Stimulated activated naive CD4-positive, alpha-beta T cell treated with Interleukin-2 at 50 U/mL for 16 hours (primary cell): ENCODE measurements around the gene CD69.

Experiments
- DNase-seq: peaks from one replicate; lab custom pipeline; 2025; lab: John Stamatoyannopoulos, UW

CD69 gene

GRCh38 chr12:9760699-9761418, at the start of gene CD69:
CD69 (minus strand) TSS chr12:9760901; CDS start chr12:9760820, 81 bp downstream.
- DNase-seq = peak; percentile 70

- DNase-seq = no peak
These were observed 49.2 kb upstream of the CD69 start for GRCh38 chr12:9809866-9810265.

- no peak for DNase-seq
These were observed 48.6 kb upstream of the CD69 start for GRCh38 chr12:9809338-9809737.

DNA sequence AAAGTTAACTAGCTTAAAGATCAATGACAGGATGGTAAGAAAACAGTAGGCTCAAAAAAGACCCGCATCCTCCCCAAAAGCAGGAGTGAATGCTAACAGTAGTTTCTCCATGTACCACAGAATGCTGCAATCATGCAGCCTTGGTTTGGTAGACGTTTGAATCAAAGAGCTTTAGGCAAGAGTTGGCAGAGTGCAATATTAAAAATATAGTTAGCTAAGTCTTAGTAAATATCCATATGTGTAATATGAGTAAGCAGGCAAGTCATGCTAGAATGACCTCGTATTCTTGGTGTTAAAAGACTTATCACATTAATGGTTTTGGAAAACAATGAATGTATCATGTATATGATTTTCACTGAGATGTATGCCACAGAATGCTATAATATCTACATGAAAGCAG, 47.8 kb upstream of the CD69 start:
- no peak for DNase-seq

- DNase-seq = no peak
These were observed 46.0 kb upstream of the CD69 start for GRCh38 chr12:9806714-9807113.

- no peak for DNase-seq
These were observed 45.2 kb upstream of the CD69 start for GRCh38 chr12:9805883-9806282.

GRCh38 chr12:9799961-9800360, 39.3 kb upstream of the CD69 start:
- DNase-seq = no peak

DNA sequence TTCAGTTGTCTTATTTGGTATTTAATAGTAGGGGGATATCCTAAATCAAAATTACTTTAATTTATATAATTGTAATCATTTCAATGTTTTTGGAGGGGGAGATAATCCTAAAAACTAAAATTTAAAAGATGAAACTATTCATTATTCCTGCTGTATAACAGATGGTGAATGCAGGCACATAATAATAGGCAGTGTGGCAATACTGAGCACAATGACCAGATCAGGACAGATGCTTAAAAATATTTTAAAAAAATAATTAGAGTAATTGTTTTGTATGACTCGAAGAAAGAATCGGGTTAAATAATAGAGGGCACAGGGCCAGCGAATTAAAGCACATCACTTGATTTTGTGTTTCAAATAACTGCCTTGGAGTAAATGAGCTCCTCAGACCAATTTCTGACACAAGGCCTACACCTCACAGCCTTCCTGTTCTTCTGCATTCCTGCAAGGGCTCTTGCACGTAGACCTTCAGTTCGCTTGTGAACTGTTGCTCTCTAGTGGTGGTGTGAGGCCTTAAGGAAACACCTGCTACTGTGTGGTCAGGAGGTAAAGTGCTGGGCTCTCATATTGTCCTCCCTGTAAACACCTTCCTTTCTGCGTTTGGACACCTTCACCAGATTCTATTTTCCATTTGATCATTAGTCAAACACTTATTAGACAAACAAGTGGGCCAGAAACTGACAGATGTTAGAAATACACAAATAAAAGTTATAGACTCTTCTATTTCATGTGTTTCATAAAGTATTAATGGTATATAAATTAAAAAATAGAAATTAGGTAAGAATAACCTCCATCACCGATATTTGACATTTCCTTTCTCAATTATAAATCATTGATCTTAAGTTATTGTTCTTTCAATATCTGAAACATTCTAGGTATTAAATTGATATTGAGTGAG, 37.3 kb upstream of the CD69 start:
- peak; percentile 50 for DNase-seq

DNA sequence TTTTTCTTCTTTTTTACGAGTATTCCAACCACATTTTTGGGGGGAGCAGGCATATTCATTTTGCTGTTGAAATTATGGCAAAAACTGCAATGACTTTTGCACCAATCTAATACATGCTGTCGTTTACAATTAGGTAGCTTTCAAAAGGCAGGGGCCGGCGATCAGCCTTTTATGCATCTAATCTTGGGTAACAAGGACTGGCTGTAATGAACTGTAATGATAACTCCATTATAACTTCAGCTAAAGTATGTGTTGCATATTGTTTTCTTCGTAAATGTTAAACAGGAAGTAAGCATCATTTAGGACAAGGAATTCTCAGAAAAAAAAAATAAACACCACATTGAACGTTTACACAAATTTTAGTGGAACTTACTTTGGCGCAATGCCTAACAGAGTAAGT, 36.3 kb upstream of the CD69 start:
- DNase-seq = no peak

GRCh38 chr12:9796346-9796745, 35.6 kb upstream of the CD69 start:
- DNase-seq = no peak

GRCh38 chr12:9795945-9796344, 35.2 kb upstream of the CD69 start:
- DNase-seq = no peak

- DNase-seq = no peak
These were observed 33.9 kb upstream of the CD69 start for GRCh38 chr12:9794484-9795093.

- no peak for DNase-seq
These were observed 33.2 kb upstream of the CD69 start for GRCh38 chr12:9793779-9794395.

DNA sequence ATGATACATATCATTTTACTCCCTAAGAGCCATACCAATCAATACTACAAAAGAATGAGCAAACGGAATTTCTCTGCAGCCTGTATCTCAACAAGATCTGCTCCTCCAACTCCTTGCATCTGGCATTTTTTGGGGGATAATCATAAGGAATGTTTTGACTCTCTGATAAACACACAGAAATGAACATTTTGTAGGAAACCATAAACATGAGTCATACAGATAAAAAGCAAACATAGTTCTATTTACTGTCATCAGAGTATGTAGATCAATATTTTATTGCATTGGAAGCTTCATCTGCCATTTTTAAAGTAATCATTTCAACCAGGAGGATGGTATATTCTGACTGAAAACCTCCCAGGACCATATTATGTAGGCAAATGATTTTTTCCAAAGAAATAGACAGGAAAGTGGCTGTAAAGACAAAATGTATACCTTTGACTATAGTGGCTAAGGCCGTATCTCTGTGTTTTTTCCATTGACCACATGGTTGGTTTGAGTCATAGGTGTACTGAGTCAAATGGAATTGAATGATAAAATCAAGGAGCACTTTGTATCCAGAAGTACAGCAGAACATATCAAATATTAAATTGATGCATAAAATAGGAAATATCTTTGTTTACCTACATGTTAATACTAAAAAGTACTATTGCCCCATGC, 32.4 kb upstream of the CD69 start:
- DNase-seq = no peak

DNA sequence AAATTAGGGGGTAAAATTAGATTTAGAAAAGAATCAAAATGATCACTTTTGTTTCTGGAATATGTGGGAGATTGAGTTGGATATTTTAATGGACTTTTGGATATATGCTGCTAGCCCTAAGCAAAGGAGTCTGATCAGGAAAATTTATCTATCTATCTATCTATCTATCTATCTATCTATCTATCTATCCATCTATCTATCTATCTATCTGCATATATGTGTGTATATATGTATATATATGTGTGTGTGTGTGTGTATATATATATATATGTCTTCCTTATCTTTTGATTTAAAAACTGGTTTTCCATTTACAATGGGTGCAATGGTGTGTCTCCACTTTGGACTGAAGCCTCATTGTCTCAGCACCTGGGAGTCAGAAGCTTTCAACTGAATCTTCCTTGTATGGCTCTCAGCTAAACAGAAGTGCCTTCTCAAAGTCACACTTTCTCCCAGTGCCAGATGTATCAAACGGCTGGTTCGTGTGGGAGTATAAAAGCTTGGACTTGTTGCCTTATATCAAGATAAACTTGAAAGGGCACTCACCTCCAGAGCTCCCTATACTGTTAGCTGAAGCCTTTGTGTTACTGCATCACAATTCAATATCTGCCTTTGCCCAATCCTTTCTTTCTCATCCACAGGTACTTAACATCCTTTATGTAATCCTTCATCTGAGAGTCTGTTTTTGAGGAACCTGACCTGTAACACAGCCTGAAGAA, 31.6 kb upstream of the CD69 start:
- DNase-seq = no peak

- DNase-seq = no peak
These were observed 26.3 kb upstream of the CD69 start for GRCh38 chr12:9786726-9787717.

- DNase-seq = no peak
These were observed 24.1 kb upstream of the CD69 start for GRCh38 chr12:9784816-9785215.

DNA sequence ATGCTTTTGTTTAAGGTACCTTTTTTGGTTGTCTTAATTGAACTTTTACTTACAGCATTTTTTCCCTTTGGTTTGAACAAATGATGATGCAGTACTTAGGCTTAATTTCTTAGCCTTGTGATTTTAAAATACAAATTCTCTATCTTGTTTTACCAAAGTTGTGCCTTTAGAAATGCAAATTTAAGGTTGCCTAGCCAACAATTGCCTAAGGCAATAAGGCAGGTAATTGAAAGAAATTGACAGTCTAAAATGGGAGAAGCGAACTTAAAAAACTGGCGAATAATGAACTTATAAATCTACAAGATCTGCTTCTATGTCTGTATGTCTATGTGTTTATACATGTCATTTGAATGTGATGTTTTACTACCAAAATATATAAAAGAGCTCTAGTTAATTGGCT, 23.6 kb upstream of the CD69 start:
- DNase-seq = no peak

DNA sequence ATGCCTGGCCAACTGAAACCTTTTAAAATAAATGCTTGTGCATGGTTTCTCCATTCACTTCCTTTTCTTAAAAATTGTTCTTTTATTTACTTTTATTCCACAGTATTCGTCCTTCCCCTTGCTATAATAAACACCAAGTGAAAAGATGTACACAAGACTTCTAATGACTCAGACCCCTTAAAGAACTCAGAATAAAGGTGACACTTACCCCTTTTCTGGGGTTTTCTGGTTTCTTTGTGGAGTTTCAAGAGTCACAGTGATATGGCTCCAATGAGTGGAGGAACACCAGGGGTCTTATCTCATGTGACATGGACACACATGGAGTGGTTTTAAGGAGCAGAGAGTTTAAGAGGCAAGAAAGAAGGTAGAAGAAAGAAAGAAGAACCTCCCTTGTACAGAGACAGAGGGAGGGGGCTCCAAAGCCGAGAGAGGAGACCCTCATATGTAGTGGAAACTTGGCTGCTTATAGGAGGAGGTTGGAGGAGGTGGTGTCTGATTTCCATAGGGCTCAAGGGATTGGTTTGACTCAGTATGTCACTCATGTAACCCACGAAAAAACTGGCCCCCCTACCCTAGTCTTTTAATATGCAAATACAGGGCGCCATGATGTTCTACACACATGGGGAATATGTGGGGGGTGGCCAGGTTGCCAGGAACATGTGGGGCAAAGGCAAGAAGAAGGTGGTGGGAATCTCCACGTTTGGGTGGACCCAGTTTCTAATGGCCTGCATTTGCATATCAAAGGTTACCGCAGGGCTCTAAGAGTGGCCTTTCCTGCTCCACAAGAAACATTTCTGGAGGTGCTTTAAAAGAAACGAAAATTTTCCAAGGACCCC, 22.1 kb upstream of the CD69 start:
- no peak for DNase-seq
